Measurements from ENCODE around the gene EXOC3. TPM values are rescaled to one million over a fixed set of nuclear protein-coding genes. Genes with fewer than 3 reads are reported as not detected.

The EXOC3 gene
- total RNA-seq, 1 experiment from 2014 or later, result 55.0 TPM

DNA sequence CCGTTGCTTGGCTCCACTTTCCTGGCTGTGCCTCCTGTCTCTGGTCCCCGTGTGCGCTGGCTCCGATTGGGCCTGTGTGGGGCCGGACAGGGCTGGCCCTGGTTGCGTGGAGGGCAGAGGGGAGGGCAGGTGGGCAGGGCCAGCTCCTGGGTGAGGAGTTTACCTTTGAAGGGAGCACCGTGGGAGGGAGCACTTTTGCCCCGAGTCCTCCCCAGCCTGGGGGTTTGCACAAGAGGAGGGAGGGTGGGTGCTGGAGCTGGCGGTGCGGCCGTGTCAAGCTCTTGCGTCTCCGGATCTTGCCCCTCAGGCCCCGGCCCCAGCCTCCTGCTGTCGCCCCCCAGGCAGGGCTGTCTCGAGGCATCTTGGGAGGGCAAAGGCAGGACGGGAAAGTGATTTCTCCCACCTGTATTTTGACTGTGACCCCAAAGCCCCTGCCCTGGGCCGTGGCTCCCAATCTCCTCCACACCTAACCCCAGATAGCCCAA lies 48.3 kb upstream of the EXOC3 start:
- no peak for DNase-seq (ENCODE audit: low read depth, low spot score)
- no peak overlapping the region for H3K27ac ChIP-seq (ENCODE audit: low read length)
- ATAC-seq, result no peak
- H3K9me3 ChIP-seq (ENCODE audit: control insufficient read depth, insufficient read depth, low read depth, low read length), result no peaks in the 10 kb centered on the region
- intact Hi-C loops (cut with micrococcal nuclease; ENCODE audit: unreplicated experiment) (no loop called here), in situ Hi-C loops (cut with HindIII; ENCODE audit: low pct_unique_long_range_greater_than_20kb, low sequenced_read_pairs) (no loop called here)
- H3K4me3 ChIP-seq (ENCODE audit: low read depth in 2 of 2, low read length in 2 of 2), result no peak overlapping the region
- no peaks in the 10 kb centered on the region for H3K27me3 ChIP-seq (ENCODE audit: control insufficient read depth, insufficient read depth, low read length)
- no TSS peak for BruUV-seq (replicated peaks)
- TF ChIP-seq, protein P1, sequence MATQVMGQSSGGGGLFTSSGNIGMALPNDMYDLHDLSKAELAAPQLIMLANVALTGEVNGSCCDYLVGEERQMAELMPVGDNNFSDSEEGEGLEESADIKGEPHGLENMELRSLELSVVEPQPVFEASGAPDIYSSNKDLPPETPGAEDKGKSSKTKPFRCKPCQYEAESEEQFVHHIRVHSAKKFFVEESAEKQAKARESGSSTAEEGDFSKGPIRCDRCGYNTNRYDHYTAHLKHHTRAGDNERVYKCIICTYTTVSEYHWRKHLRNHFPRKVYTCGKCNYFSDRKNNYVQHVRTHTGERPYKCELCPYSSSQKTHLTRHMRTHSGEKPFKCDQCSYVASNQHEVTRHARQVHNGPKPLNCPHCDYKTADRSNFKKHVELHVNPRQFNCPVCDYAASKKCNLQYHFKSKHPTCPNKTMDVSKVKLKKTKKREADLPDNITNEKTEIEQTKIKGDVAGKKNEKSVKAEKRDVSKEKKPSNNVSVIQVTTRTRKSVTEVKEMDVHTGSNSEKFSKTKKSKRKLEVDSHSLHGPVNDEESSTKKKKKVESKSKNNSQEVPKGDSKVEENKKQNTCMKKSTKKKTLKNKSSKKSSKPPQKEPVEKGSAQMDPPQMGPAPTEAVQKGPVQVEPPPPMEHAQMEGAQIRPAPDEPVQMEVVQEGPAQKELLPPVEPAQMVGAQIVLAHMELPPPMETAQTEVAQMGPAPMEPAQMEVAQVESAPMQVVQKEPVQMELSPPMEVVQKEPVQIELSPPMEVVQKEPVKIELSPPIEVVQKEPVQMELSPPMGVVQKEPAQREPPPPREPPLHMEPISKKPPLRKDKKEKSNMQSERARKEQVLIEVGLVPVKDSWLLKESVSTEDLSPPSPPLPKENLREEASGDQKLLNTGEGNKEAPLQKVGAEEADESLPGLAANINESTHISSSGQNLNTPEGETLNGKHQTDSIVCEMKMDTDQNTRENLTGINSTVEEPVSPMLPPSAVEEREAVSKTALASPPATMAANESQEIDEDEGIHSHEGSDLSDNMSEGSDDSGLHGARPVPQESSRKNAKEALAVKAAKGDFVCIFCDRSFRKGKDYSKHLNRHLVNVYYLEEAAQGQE (IDR thresholded peaks at IDR 0.05; ENCODE audit: insufficient read depth in 1 of 2, low read depth in 2 of 2, low read length in 1 of 2), result no peak
- TF ChIP-seq POLR2AphosphoS5 (IDR thresholded peaks at IDR 0.05; ENCODE audit: low read depth, low read length) (no peak), TCF7L2 (IDR thresholded peaks at IDR 0.05; ENCODE audit: low read depth, low read length) (no peak), SIN3A (IDR thresholded peaks at IDR 0.05; ENCODE audit: borderline replicate concordance, insufficient read depth, low read depth, low read length) (no peak)
- TF ChIP-seq, protein P2, sequence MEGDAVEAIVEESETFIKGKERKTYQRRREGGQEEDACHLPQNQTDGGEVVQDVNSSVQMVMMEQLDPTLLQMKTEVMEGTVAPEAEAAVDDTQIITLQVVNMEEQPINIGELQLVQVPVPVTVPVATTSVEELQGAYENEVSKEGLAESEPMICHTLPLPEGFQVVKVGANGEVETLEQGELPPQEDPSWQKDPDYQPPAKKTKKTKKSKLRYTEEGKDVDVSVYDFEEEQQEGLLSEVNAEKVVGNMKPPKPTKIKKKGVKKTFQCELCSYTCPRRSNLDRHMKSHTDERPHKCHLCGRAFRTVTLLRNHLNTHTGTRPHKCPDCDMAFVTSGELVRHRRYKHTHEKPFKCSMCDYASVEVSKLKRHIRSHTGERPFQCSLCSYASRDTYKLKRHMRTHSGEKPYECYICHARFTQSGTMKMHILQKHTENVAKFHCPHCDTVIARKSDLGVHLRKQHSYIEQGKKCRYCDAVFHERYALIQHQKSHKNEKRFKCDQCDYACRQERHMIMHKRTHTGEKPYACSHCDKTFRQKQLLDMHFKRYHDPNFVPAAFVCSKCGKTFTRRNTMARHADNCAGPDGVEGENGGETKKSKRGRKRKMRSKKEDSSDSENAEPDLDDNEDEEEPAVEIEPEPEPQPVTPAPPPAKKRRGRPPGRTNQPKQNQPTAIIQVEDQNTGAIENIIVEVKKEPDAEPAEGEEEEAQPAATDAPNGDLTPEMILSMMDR (IDR thresholded peaks at IDR 0.05), result no peak
- peaks cover 5% of the 10 kb centered on the region; the same call in 1 of the 2 replicates for H3K4me1 ChIP-seq (ENCODE audit: control insufficient read depth, insufficient read depth, low read length)
- no peaks in the 10 kb centered on the region for H3K36me3 ChIP-seq (ENCODE audit: control insufficient read depth, insufficient read depth, low read length)
- CTCF ChIA-PET, result interaction anchor here (0.6 kb wide), 1 partner anchor 14 kb away, joined by 5 read pairs; no protein-coding TSS in a partner anchor
- POLR2A ChIA-PET, result no interaction called here

DNA sequence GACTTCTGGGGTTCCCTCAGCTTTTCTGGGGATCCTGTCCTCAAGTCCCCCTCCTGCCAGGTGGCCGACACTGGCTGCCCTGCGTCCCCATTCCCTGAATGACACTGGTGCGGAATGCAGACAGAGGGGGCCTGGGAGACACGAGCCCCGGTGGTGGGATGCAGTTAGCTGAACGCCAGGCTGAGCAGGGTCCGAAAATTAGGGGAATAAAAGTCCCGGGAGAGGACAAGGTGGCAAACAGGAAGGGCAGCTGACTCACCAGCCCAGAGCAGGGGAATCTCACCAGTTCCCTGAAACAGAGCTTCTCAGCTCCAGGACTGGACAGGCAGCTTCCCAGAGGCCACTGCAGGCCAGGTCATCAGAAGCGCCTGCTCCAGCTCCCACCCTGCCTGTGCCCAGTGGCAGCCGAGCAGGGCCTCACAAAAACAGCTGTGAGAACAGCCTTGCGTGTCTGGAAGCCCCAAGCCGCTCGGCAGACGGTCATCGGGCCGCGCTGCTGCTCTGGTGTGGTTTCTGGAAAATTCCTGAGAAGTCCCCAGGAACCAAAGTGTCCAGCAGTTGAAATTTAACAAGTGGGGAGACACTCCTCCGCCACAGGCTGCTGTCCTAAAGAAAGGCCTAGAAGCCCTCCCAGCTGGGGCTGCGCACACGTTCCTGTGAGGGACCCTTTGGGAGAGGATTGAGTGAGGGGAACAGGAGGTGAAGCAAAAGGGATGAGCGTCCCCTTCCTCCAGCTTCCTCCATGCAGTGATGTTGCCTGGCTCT lies 47.6 kb upstream of the EXOC3 start:
- in situ Hi-C loops (cut with HindIII; ENCODE audit: low pct_unique_long_range_greater_than_20kb, low sequenced_read_pairs), result no loop called here
- H3K9me3 ChIP-seq (ENCODE audit: control insufficient read depth, insufficient read depth, low read depth, low read length), result no peaks in the 10 kb centered on the region
- ChIA-PET POLR2A (no interaction called here), CTCF (interaction anchor here (0.6 kb wide), 1 partner anchor 14 kb away, joined by 5 read pairs; no protein-coding TSS in a partner anchor)
- ATAC-seq (peak; percentile 66), DNase-seq (ENCODE audit: low read depth, low spot score) (no peak)
- TF ChIP-seq, protein P1 (IDR thresholded peaks at IDR 0.05; ENCODE audit: insufficient read depth in 1 of 2, low read depth in 2 of 2, low read length in 1 of 2), result no peak
- no peak for TF ChIP-seq SIN3A (IDR thresholded peaks at IDR 0.05; ENCODE audit: borderline replicate concordance, insufficient read depth, low read depth, low read length)
- no peak for TF ChIP-seq POLR2AphosphoS5 (IDR thresholded peaks at IDR 0.05; ENCODE audit: low read depth, low read length)
- no peak overlapping the region for H3K27ac ChIP-seq (ENCODE audit: low read length)
- no peaks in the 10 kb centered on the region for H3K36me3 ChIP-seq (ENCODE audit: control insufficient read depth, insufficient read depth, low read length)
- intact Hi-C loops (cut with micrococcal nuclease; ENCODE audit: unreplicated experiment), result no loop called here
- BruUV-seq (replicated peaks), result no TSS peak
- H3K4me3 ChIP-seq (ENCODE audit: low read depth in 2 of 2, low read length in 2 of 2), result no peak overlapping the region
- H3K4me1 ChIP-seq (ENCODE audit: control insufficient read depth, insufficient read depth, low read length), result peaks cover 5% of the 10 kb centered on the region; the same call in 1 of the 2 replicates
- no peaks in the 10 kb centered on the region for H3K27me3 ChIP-seq (ENCODE audit: control insufficient read depth, insufficient read depth, low read length)
